HepG2 (cell line): ENCODE data around the gene SPIN1.

Experiments used
- KMT2A ChIP-seq: sonication (generic); formaldehyde crosslinking; IDR thresholded peaks from 2 replicates; pipeline ENCODE4 v1.4.0; 2020; ENCODE audit warnings: missing genetic modification reagents
- MAFF ChIP-seq: IDR thresholded peaks from 2 replicates; pipeline ENCODE4 v1.6.1; 2011; ENCODE audit warnings: low read depth, low read length, improper control_type of control experiment
- NFYB ChIP-seq: sonication (generic); formaldehyde crosslinking; IDR thresholded peaks from 2 replicates; pipeline ENCODE4 v1.4.0; 2020; ENCODE audit warnings: missing genetic modification reagents
- REST ChIP-seq, 2 experiments: IDR thresholded peaks; 2 replicates each; pipeline ENCODE4 v1.6.1; 2011 to 2012; ENCODE audit warnings: low read length in 2 of 2, borderline replicate concordance in 1 of 2, low read depth in 1 of 2, mild to moderate bottlenecking in 1 of 2, moderate library complexity in 1 of 2

DNA sequence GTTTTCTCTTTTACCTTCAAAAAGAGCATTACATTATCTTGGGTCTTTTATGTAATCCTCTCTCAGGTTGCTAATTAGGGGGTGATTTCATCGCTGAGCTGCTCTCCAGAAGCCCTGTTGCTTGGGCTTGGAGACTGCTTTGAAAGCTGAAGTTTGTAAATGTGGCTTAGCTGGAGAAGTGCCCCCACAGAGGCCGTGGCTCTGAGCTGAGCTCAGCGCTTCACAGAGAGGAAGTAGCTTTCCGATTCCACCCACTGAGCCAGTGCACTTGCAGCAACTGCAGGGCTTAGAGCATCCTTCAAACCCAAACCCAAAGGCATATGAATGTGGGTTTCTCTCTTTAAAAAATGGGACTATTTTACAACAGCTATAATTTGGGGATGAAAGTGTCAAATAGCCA lies 133.1 kb downstream of the SPIN1 start:
- TF ChIP-seq MAFF (no peak), REST (IDR thresholded peaks at IDR 0.05; ENCODE audit: borderline replicate concordance in 1 of 2, low read depth in 1 of 2, low read length in 2 of 2) (no peak), KMT2A (CRISPR knock-in tag) (no peak), NFYB (CRISPR knock-in tag) (no peak)
